ENCODE results near the gene TESK2. TPM values are rescaled to one million over a fixed set of nuclear protein-coding genes. Genes with fewer than 3 reads are reported as not detected.
A peak's percentile ranks its signal among the peaks of the same experiment; 100 is the strongest.

The TESK2 gene
- total RNA-seq, 4 donors from 2014 or later = 1.4 to 4.3 (median 3.7) TPM

DNA sequence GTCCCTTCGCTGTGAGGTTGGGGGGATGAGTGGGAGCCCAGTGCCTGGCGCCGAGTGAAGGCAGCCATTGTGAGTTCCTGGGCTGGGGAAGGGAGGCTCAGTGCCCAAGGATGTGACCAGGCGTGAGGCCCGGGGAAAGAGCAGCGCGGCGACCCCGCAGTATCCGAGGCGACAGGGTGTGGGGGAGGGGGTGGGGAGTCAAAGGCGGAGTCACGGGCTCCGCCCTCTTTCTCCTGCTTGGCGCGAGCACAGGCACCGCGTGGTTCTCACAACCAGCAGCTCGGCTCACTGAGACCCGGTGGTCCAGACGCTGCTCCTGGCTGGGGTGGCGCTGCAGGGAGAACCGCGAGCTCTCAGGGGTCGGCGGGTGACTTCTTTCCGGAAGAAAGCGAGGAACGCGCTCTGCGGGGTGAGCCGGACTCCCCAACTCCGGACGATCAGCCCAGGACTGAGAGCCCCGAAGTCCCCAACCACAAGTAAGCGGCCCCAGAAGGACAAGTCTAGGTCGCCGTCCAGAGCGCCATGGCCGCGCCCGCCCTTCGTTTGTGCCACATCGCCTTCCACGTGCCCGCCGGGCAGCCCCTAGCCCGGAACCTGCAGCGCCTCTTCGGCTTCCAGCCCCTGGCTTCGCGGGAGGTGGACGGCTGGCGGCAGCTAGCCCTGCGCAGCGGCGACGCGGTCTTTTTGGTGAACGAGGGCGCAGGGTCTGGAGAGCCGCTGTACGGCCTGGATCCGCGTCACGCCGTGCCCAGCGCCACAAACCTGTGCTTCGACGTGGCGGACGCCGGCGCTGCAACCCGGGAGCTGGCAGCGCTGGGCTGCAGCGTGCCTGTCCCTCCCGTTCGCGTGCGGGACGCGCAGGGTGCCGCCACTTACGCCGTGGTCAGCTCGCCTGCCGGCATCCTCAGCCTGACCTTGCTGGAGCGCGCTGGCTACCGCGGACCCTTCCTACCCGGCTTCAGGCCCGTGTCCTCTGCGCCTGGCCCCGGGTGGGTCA lies 164.0 kb downstream of the TESK2 start, which contains the start of gene HPDL:
Gene HPDL (plus strand): TSS at position 269 of the 997 bp plus-strand sequence. CDS start 254 bp downstream, at position 523.
- no peak for DNase-seq (ENCODE audit: low spot score)
- TF ChIP-seq, protein P1, sequence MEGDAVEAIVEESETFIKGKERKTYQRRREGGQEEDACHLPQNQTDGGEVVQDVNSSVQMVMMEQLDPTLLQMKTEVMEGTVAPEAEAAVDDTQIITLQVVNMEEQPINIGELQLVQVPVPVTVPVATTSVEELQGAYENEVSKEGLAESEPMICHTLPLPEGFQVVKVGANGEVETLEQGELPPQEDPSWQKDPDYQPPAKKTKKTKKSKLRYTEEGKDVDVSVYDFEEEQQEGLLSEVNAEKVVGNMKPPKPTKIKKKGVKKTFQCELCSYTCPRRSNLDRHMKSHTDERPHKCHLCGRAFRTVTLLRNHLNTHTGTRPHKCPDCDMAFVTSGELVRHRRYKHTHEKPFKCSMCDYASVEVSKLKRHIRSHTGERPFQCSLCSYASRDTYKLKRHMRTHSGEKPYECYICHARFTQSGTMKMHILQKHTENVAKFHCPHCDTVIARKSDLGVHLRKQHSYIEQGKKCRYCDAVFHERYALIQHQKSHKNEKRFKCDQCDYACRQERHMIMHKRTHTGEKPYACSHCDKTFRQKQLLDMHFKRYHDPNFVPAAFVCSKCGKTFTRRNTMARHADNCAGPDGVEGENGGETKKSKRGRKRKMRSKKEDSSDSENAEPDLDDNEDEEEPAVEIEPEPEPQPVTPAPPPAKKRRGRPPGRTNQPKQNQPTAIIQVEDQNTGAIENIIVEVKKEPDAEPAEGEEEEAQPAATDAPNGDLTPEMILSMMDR (IDR thresholded peaks at IDR 0.05) = no peak
- peak; percentile 85 for ATAC-seq (ENCODE audit: low FRiP score)

DNA sequence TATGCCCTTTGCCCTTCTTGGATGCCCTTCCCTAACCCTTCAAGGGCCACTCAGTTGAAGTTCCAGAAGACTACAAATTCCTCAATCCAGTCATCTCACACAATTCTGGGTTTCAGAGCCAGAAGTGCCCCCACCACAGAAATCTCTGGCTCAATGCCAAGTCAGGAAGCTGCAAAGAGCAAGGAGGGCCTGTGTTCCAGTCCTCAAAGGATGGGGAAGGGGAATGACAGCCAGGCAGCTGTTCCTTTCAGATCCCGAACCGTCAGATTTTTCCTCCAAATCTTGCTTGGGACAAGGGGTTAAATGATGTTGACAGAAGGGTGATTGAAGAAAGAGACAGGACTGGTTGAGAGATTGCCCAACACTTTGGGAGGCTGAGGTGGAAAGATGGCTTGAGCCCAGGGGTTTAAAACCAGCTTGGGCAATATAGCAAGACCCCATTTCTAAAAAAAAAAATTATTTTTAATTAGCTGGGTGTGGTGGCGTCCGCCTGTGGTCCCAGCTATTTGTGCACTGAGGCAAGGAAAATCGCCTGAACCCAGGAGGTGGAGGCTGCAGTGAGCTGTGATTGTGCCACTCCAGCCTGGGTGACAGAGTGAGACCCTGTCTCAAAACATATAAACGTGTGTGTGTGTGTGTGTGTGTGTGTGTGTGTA lies 165.0 kb downstream of the TESK2 start:
- ATAC-seq (ENCODE audit: low FRiP score) = no peak
- TF ChIP-seq, protein P1 (IDR thresholded peaks at IDR 0.05) = no peak
- no peak for DNase-seq (ENCODE audit: low spot score)

DNA sequence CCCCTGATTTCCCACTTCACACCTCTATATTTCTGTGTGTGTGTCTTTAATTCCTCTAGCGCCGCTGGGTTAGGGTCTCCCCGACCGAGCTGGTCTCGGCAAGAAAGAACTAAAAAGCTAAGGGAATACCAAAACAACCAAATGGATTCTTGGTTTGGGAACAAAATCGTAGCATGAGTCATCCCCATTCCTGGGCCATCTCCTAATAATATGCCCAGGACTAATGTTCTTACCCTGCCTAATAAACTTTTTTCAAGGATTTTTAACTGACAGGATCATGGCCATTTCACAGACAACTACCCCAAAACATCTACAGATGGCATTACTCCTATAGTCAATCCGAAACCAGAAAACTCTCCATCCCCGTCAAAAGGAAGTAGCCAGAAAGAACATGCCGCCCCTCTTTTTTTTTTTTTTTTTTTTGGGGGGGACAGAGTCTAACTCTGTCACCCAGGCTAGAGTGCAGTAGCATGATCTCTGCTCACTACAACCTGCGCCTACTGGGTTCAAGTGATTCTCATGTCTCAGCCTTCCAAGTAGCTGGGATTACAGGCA lies 168.4 kb downstream of the TESK2 start:
- DNase-seq (ENCODE audit: low spot score) (no peak), ATAC-seq (ENCODE audit: low FRiP score) (no peak)
- TF ChIP-seq, protein P1 (IDR thresholded peaks at IDR 0.05) = no peak

DNA sequence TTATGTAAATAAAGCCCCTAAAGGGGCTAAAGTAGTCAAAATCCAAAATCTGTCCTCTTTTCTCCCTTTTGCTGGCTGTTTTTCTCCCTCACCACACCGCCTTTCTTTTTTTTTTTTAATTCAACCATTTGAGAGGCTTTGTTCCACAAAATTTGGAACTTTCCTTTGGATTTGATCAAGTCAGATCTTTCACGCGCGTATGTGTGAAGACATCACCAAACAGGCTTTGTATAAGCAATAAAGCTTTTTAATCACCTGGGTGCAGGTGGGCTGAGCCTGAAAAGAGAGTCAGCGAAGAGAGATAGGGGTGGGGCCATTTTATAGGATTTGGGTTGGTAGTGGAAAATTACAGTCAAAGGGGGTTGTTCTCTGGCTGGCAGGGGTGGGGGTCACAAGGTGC lies 169.5 kb downstream of the TESK2 start:
- no peak for ATAC-seq (ENCODE audit: low FRiP score)
- no peak for DNase-seq (ENCODE audit: low spot score)
- TF ChIP-seq, protein P1 (IDR thresholded peaks at IDR 0.05) = no peak

DNA sequence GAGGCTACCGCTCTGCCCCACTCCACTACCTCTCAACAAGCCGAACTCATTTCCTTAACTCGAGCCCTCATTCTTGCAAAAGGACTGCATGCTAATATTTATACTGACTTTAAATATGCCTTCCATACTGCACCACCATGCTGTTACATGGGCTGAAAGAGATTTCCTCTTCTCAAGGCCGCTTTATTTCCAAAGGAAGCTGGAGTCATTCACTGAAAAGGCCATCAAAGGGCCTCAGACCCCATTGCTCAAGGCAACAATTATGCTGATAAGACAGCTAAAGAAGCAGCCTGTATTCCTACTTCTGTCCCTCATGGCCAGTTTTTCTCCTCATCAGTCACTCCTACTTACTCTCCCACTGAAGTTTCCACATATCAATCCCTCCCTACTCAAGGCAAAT lies 171.2 kb downstream of the TESK2 start:
- ATAC-seq (ENCODE audit: low FRiP score) = no peak
- DNase-seq (ENCODE audit: low spot score) = no peak
- TF ChIP-seq, protein P1 (IDR thresholded peaks at IDR 0.05) = no peak

DNA sequence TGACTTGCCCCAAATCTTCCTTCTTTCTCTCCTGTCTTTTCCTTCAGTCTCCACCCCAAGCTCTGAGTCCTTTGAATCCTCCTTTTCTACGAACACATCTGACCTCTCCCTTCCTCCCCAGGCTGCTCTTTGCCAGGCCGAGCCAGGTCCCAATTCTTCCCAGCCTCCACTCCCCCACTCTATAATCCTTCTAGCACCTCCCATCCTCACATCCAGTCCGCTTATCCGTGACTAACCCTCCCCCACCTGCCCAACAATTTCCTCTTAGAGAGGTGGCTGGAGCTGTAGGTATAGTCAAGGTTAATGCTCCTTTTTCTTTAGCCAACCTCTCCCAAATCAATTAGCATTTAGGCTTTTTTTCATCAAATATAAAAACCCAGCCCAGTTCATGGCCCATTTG lies 173.8 kb downstream of the TESK2 start:
- TF ChIP-seq, protein P1 (IDR thresholded peaks at IDR 0.05) = no peak
- DNase-seq (ENCODE audit: low spot score) (no peak), ATAC-seq (ENCODE audit: low FRiP score) (no peak)
